T follicular helper cell (primary cell): ENCODE results near the gene KCNAB1.
"Not testable (repeated sequence)": the region's sequence is repeated elsewhere in the genome, so short reads cannot be mapped to it uniquely, and the experiment has no call there.

Source experiments
- DNase-seq: peaks from one replicate; pipeline ENCODE4 v3.0.0-alpha.2; 2020; ENCODE audit warnings: low read depth

KCNAB1 gene

DNA sequence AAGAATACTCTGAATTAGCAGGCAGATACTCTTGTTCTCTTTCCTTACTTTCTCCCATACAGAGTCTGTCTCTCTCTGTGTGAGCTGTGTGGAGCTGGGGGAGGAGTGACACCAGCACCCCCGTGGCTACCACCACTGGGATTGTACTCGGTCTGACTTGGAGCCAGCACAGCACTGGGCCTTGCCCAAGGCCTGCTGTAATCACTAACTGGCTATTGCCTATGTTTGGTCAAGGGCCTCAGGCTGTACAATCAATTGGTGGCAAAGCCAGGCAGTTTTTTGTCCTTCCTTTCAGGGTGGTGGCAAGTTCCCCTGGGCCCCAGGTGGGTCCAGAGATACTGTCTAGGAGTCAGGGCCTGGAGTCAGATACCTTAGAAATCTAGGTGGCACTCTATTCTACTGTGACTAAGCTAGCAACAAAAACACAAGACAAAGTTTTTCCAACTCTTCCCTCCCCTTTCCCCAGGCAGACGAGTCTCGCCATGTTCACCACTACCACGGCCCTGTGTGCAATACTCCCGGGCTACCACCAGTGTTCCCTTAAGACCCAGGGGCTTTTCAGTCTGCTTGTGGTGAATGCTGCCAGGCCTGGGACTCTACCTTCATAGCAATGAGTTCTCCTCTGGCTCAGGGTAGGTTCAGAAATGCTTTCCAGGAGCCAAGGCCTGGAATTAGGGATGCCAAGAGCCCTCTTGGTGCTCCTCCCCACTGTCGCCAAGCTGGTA is 151.8 kb downstream of the KCNAB1 start:
- no peak for DNase-seq

DNA sequence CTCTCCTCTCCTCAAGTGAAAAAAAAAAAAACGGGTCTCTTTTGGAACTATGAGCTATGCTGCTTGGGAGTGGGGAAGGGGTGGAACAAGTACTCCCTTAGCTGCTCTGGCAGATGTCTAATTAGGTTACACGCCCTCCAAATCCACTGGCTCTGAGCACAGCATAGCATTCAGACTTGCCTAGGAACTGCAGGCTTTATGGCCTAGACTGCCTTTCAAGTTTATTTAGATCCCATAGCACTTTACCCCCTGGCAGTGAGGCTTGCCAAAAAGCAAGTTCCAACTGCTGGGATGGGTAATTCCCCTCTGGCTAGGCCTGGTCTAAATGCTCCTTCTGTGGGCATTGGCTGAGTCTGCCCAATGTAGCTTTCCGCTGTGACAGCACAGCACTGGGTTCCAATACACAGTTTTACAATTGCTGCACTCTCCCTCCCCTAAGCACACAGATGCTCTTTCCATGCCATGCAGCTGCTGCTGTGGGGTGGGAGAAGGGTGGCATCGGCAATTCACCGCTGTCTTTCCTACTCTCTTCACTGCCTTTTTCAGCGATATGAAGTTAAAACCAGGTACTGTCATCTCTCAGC is 152.8 kb downstream of the KCNAB1 start:
- no peak for DNase-seq

DNA sequence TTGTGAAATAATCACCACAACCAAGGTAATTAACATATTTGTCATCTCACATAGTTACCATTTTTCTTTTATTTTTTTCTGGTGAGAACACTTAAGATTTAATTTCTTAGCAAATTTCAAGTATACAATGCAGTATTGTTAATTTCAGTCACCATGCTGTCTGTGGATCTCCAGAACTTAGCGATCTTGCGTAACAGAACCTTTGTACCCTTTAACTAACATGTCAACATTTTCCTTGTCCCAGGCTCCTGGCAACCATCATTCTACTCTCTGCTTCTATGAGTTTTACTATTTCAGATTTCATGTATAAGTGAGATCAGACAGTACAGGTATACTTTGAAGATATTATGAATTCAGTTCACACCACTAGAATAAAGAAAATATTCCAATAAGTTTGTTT is 154.4 kb downstream of the KCNAB1 start:
- DNase-seq: no peak

DNA sequence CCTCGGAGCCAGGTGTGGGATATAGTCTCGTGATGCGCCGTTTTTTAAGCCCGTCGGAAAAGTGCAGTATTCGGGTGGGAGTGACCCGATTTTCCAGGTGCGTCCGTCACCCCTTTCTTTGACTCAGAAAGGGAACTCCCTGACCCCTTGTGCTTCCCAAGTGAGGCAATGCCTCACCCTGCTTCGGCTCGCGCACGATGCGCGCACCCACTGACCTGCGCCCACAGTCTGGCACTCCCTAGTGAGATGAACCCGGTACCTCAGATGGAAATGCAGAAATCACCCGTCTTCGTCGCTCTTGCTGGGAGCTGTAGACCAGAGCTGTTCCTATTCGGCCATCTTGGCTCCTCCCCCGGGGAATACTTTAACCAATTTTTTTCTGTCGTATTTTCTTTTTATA is 164.3 kb downstream of the KCNAB1 start:
- DNase-seq: not testable (repeated sequence)

DNA sequence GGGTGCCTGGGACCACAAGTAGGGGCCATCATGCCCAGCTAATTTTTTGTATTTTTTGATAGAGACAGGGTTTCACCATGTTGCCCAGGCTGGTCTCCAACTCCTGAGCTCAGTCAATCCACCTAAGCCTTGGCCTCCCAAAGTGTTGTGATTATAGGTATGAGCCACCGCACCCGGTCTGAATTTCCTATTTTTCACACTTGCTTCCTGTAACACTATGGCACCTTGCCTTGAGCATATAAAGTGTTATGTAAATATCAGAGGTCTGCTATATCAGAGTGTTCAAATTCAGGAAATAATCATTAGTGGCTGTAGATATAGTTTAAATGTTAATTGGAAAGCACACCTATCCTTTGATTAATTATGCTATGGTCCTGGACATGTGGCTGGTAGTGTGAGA is 165.2 kb downstream of the KCNAB1 start:
- DNase-seq: no peak

DNA sequence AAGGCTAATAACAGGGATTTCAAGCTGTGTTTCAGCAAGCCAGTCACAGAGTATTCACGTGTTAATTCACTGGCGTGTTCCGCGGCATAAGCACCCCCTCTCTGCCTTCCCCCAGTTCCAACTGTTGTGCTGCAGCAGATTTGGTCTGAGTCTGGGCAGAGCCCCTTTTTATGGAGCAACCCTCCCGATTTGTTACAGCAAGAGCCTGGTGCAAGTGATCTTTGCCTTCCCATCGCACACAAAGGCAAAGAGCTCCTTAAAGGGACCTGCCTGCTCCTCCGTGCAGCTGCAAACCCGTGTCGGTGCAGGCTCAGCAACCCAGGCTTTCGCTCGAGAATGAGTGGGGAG is 170.5 kb downstream of the KCNAB1 start:
- DNase-seq: no peak

DNA sequence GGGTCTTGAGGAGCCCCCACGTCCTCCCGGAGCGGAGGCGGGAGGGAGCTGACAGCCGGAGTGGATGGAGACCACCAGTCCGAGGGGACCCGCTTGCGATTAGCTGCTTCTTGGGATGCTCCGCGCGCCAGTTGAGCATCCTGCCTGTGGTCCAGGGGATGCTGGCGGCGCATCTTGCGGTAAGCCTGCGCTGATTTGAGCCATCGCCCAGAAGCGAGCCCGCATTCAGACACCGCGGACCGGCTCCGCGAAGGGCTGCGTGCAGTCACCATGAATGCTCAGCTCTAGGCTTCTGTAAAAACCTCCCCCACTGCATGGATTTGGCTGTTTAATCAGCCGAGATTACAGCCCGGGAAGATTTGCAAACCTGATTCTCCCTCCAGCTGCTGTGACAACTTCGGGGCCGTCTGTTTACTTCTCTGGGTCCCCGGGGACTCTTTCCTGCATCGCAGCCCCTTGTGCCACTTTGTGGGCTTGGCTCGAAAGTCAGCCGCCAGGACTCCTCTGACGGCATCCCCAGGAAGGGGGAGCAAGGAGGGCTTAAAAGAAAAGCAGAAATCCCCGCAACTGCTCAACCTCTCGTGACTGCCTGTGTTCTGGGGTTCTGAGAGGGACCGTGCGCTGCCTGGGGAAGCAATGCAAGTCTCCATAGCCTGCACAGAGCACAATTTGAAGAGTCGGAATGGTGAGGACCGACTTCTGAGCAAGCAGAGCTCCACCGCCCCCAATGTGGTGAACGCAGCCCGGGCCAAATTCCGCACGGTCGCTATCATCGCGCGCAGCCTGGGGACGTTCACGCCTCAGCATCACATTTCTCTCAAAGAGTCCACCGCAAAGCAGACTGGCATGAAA is 171.1 kb downstream of the KCNAB1 start:
- no peak for DNase-seq

DNA sequence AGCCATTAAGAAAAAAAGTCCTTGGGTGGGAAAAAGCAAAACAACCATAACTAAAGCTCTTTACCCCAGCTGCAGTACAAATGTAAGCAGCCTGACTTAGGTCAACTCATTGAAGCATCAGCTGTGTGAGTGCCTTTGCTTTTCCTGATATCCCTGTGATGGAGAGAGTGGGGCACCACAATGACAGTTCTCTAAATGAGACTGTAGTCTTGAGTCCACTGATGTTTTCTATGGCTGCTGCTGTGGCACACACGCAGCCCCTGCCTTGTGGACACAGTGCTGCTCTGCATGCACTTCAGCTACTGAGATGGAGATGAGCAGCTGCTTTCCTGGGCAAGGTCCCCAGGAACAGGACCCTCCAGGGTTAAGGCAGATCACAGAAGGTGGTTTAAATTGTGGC is 173.2 kb downstream of the KCNAB1 start:
- DNase-seq: no peak

DNA sequence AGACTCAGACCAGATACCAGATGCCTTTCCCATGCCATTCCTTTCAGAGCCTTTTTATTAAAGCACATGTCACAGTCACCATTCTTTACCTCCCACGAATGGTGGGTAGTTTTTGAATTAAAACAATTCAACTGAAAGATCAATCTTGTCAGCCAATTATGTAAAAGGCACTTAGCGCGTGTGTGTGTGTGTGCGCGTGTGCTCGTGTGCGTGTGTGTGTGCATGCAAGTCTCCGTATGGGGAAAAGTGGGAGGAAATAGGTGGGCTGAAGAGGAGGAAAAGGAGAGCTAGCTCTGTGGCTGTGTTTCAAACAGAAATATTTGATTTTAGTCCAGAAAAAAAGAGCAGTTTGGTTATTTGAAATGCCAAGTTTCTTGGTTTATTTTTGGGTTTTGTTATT is 177.2 kb downstream of the KCNAB1 start:
- DNase-seq: no peak

DNA sequence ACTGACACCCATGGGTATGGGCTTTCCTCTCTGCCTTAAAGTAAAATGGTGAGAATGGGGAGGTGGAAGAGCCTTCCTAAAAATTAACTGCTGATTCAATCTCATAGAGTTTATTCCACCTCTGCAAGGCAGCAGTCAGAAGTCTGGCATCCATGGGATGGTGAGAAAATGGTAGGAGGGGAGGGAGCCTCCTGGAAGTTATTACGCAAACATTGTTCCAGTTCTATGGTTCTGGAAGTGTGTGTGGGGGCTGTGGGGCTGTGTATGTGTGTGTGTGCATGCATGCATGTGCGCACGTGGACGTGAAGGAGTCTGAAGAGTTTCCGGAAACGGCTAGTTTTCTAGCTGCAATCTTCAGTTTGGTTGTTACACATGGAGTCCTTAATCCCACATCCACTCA is 177.6 kb downstream of the KCNAB1 start:
- no peak for DNase-seq

DNA sequence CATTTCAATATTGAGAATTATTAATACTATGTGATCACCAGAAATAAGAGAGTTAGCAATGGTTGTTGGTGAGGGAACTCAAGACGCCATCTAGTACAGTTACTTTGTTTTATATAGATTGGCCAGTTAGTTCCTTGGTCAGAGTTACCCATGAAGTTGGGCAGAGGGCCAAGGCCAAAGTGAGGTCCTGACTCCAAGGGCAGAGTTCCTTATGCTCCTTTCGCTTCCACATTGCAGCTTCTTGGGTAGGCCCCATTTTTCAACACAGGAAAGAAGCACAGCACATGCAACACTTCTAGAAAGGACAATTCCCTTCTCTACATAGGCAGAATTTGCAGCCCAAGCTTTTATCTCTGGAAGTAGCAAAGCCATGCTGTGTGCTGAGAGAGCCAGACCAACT is 178.6 kb downstream of the KCNAB1 start:
- DNase-seq: no peak

DNA sequence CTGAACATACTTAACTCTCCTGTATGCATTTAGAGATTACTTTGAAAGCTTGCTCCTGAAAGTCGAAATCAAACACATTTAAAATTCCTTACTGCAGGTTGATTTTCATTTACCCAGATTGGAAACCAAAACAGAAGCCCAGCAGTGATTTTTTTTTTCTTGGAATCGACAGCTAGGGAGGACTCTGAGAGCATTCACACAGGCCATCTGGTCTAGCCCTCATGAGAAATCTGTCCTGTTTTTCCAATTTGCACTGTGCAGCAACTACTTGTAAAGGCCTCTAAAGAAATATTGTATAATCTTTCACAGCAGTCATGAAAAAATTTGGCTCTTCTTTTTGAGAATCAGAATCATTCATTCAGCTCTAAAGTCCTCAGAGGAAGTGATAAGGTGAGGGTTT is 179.2 kb downstream of the KCNAB1 start:
- DNase-seq: no peak

DNA sequence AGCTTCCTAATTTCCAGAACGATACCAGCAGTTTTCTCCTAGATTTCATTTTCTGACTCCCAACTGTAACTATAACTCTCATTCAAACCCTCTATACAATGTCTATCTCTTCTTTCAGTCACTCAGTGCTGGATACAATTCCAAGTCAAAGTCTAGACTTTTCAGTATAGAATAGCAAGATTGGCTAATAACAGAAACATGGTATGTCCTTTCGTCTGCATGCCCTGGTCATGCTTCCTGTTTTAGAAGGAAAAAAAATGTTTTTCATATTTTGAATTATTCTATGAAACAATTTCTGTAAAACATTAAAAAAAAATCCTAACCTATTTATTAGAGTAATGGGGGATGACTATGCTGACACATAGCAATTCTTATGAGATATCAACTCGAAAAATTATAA is 180.0 kb downstream of the KCNAB1 start:
- no peak for DNase-seq

DNA sequence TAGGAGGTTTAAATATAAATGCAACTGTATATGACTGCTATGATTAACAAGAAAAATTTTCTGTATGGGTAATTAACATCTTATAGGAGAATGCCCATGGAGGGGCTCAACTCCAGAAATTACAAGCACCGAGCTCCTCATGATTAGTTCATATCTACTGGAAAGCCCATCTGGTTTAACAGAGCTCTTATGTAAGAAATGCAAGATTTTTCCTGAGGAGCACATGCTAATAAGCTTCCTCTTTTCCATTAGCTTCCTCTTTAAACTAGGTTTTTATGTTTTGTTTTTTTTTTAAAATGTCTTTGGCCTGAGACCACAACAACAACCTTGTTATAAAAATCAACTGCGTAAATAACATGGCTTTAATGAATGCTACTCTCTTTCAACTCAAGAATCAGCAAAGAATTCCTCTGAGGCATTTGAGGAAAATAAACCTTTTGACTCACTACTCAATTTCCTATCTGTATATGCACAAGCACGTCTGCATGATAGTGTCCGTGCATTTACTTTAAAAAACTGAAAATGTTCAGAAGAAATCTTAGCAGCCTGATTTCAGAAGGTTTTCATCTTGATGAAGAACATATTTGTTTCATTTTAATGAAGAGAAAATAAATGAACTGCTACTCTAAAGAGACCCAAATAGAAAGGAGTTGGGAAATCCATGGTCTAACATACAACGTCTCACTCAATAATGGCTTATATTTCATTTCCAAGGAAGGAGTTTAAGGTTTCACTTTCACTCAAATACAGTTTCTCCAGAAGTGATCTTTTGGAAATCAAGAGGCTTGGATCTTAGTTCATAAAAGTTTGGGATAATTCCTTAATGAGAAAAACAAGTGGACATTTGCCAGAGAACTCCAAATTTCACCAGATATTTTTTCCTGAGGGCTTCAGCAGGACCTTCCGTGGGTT is 180.8 kb downstream of the KCNAB1 start:
- DNase-seq: no peak

DNA sequence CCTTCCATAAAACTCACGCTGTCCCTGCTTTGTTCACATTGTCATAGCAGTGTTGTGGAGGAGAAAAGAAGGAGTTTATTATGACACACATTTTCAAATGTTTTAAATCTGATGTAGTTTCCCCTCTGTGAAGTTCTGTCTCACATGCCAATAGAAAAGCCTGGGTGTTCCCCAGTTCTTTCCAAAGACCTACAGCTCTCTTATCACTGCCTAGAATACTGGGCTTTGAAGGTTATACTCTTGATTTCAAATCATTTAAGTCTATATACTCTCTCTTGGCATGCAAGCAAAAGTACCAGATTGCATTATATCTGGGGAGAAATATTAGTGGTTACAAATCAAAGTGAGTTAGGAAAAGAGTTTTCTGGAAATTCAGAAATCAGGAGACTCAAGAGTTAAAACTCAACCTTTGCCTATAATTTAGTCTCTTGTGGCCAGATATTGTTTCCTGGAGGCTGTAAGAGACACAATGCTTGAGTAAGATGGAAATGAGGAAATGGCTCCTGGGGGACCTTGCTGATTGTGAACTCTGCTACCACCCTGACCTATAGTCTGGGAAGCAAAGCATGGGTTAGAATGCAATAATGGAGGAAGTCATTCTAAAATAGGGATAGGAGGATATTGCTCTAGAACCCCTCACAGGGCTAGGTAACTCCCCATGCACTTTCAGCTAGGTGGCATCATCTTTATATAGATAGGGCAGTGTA is 182.8 kb downstream of the KCNAB1 start:
- no peak for DNase-seq

DNA sequence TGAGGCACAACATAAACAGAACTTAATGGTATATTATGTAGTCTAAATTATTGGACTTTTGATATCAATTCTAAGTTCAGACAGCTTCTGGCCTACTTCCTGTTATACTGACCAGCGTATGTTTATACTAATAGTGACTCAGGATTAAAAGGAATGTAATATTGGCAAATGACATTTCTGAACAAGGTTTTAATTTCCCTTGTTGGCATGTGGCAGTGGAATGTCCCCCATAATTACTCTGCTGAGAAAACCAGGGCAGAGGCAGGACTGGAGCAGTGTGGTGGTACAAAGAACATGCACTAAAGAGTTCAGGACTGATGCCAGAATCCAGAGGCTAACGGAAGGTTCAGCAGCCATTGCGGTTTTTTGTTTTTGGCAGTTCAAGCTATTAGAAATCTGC is 184.0 kb downstream of the KCNAB1 start:
- DNase-seq: no peak

DNA sequence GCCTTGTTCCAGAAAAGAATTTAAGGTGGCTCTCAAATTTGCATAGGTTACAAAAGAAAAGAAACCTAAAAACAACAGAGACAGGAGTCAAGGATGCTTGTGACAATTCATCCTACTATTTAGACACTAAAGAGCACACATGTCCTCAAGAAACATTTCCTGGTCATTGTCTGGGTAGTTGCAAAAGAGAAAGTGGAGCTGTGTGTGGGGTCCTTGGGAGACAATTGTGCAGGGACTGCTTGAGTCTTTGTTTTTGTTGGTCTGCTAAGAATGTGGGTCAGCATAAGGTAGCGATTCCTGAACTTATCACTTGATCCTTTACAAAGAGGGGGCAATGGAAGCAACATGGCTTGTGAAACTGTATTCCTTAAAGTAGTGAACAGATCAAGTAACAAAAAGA is 185.3 kb downstream of the KCNAB1 start:
- DNase-seq: no peak

DNA sequence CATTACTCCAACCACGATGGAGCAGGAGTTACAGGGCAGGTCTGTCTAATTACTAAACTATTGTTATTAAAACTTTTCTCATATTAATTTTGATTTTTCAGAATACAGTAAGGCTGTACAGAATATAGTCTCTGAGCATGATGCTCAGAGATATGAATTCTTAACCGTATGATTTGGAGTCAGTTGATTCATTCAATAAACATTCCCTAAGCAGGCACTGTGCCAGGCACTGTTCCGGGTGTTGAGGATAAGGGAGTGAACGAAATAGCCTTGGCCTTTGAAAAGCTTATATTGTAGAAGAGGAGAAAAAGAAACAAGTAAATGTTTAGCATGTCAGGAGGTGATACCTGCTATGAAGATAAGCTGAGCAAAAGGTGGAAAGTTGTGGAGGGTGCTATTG is 187.3 kb downstream of the KCNAB1 start:
- DNase-seq: no peak

DNA sequence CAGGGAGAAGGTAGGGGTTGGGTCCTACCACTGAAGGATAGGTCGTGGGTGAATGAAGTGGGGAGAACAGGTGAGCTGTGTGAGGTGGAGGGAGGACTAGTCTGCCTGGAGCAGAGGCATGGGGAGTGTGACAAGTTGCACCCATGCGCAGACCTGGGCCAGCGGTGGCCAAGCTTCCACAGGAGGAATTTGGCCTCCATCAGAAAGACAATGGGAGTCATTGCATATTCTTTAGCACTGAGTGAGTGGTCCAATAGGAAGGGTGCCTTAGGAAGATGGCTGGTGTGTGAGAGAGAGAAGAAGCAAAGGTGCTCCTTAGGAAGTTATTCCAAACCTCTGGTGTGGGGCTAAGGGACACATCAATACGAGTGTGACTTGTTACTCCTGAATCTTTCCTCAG is 191.1 kb downstream of the KCNAB1 start:
- DNase-seq: no peak

DNA sequence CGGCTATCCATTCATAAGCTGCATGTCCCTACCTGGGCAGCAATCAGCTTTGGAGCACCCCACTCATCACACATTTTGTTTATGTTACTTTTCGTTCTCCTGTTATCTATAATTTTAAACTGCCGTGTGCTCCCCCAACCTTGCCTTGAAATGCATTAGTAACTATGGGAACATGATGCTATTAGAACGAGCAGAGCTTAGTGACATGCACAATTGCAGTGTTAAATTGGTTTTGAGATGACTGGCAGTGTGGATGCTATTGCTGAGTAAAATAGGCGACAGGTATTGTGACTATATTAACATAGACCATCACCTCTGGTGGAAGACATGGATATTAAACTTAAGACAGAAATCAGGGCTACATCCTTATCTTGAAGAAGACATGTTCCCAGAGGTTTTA is 191.6 kb downstream of the KCNAB1 start:
- DNase-seq: no peak

DNA sequence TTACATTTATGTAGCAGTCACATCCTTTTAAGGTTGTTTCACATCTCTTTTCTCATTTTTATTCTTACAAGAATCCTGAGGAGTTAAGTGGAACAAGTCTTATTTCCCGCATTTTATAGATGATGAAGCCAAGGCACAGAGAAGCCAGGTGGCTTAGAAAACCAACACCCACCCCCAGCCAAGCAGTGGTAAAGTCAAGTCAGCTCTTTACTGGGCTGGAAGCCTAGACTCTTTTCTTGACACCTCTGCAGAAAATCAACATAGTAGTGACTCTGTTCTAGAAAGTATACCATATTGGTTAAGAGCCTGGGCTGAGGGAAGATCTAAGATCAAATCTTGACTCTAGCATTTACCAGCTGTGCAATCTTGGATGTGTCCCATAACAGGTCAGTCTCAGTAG is 195.7 kb downstream of the KCNAB1 start:
- DNase-seq: no peak
